HG03045 (cell line): ENCODE results near the gene MAEA.
A peak's percentile ranks its signal among the peaks of the same experiment; 100 is the strongest.
"Not testable (repeated sequence)": the region's sequence is repeated elsewhere in the genome, so short reads cannot be mapped to it uniquely, and the experiment has no call there.

Experiments
- ATAC-seq: cut with Tn5 transposase; IDR thresholded peaks from one replicate; pipeline ENCODE4 v1.9.1; 2021; ENCODE audit warnings: mild to moderate bottlenecking, moderate library complexity; ENCODE audit not compliant: unreplicated experiment

Gene MAEA

GRCh38 chr4:1277667-1278665 is 11.7 kb upstream of the MAEA start:
- ATAC-seq: no peak

GRCh38 chr4:1279253-1279652 is 10.4 kb upstream of the MAEA start:
- no peak for ATAC-seq

GRCh38 chr4:1283711-1284110 is 6.0 kb upstream of the MAEA start:
- ATAC-seq: no peak

GRCh38 chr4:1285151-1285789 is 4.4 kb upstream of the MAEA start:
- no peak for ATAC-seq

GRCh38 chr4:1285790-1286553 is 3.7 kb upstream of the MAEA start:
- no peak for ATAC-seq

- ATAC-seq: no peak
Observed at GRCh38 chr4:1288786-1289185, 905 bp upstream of the MAEA start.

DNA sequence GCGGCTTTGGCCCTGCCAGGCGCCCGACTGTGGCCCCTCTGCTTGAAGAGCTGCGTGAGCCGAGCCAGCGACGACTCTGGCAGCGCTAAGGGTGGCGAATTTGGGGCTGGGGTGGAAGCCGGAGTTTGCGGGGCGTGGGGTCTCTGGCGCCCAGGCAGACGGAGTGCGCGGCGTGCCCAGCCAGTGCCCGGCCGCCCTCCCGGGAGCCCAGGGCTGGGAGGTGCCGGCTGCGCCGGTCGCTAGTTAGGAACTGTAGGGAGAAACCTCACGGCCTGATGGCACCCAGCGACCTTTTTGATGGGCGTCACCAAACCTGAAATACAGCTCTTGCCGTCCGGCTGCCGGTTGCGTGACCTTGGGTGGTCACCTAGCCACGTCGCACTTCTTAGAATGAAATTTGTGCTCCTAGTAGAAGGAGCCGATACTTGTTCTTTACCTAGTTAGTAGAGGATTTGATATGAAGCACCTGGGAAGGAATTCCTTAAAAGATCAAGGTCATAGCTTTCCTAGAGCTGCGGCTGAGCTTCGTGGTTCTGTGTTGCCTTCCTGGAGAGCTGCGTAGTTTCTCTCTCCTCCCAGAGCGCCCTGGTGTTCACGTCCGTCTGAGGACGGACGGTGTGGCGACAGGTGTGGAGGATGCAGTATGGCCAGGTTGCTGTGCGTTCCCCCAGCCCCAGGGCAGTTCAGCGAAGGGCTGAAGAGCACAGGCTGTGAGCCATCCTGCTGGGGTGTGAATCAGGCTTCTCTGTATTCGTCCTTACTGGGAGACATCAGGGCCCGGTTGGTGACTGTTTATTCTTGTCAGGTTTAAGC is 680 bp downstream of the MAEA start:
- ATAC-seq: peak; percentile 8

GRCh38 chr4:1291091-1291490 is 1.4 kb downstream of the MAEA start:
- no peak for ATAC-seq

GRCh38 chr4:1291996-1292702 is 2.5 kb downstream of the MAEA start:
- ATAC-seq: no peak

DNA sequence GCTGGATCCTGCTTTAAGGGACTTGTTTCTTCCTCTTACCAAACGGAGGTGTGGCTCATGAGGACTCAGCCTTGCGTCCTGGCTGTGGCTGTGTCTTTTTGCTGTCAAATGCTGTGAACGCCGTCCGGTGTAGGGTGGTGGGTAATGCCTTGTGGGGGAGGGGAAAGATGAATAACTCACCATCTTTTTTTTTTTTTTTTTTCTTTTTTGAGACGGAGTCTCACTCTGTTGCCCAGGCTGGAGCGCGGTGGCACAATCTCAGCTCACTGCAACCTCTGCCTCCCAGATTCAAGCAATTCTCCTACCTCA is 3.0 kb downstream of the MAEA start:
- not testable (repeated sequence) for ATAC-seq

DNA sequence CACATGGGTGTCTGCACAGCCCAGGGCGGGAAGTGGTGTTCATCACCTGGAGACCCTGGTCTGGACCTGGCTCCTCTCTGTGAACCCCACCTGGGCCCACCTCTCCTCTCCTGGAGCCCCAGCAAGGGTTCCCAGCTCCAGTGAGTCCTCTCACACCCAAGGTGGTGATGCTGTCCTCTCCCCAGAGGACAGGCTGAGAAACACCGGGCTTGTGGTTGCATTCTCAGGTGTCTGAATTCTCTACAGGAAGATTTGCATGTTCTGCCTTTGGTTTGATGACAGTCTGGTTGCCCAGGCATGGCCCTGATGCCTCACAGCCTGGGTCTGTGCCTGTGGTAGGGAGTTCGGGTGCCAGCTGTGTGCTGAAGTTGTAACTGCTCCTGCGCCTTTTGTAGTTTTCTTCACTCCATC is 3.8 kb downstream of the MAEA start:
- ATAC-seq: no peak

DNA sequence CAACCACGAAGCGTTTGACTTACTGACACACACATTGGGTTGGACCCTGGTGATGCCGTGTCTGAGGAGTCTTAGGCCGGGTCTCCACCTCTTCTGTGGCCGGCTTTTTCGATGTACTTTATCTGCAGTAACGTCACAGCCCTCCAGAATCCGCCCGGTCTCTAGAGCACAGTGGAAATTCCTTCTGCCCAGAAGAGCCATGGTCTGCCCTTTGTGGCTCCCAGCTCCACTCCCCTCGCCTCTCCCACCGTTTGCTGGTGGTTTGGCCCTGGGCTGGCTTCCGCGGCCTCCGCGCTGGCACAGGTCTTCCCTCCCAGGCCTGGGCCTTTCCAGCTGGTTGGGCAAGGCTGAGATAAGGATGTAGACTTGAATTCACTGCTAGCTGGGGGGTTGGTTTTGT is 4.3 kb downstream of the MAEA start:
- no peak for ATAC-seq

GRCh38 chr4:1294424-1294823 is 4.7 kb downstream of the MAEA start:
- no peak for ATAC-seq

DNA sequence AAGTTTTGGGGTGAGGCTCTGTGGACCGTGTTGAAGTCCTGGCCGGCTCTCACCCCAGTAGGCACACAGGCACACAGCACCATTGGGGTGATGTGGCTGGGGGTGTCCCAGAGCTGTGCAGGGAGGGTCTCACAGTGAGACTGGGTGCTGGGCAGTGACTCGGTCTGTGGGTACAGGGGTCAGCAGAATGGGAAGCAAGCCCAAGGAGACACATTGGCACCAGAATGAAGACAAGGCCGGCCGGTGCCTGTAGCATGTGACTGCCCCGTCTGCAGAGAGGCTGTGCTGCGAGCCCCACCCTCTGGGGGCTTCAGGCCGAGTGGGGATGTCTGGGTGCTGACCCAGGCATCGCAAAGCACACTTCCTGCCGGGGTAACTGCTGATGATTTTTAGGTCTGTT is 5.2 kb downstream of the MAEA start:
- ATAC-seq: no peak

DNA sequence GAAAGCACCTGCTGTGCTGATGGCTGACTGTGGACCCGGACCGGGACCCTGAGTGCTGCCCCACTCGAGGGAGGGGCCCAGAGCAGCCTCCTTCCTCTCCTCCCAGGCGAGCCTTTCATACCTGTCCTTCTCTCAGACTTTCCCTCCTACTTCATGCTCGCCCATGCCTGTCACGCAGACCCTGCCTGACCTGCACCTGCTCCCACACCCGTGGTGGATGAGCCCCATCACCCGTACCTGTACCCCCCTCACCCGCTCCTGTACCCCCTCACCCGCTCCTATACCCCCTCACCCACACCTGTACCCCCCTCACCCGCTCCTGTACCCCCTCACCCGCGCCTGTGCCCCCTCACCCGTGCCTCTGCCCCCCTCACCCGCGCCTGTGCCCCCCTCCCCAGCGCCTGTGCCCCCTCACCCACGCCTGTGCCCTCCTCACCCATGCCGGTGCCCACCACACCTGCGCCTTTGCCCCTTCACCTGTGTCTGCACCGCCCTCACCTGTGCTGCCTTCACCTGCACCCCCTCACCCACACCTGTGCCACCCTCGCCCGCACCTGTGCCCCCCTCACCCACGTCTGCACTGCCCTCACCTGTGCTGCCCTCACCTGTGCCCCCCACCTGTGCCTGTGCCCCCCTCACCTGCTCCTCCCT is 5.8 kb downstream of the MAEA start:
- no peak for ATAC-seq

DNA sequence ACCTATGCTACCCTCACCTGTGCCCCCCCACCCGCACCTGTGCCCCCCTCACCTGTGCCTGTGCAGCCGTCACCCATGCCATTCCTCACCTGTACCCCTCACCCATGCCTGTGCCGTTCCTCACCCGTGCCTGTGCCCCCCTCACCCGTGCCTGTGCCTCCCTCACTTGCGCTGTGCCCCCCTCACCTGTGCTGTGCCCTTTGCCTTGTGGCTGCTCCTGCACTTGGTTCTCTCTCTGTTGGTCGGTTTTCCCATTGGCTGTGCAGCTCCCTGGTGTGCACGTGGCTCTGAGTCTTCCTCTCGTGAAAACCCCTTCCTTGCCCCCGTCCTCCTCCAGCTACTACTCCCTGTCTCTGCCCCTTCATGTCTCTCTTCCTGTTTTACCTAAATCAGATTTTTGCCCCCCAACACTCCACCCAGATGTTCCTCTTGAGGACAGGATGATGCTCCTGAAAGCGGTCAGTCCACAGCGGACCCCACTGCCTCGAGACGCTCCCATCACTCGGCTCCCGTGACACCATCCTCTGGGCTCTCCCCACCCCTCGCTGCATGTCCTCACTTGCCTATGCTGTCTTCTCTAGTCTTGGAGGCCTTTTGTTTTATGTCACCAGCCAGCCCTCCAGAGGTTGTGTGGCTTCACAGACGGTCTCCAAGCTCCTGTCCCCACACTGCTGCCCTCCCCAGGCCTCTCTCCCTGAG is 6.8 kb downstream of the MAEA start:
- no peak for ATAC-seq

DNA sequence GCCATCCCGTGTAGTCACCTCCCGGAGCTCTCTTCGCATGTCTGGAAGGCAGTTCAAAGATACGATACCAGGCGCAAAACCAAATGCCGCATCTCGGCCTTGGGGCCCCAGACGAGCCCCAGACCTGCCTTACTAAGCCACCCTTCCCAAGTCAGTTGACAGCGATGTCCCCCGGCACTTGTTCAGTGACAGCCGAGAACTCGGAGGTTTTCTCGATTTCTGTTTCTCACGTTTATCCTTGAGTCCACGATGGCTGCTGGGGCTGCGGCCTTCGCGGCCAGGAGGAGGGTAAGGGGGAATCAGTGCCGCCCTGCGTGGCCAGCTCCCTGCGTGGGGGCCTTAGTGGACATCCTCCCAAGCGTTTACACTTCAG is 7.3 kb downstream of the MAEA start:
- no peak for ATAC-seq

- ATAC-seq: no peak
Observed at GRCh38 chr4:1297456-1298325, 8.0 kb downstream of the MAEA start.
